ENCODE results near the gene SPOCK1.

- no peak for TF ChIP-seq GATA3 (IDR thresholded peaks at IDR 0.05; ENCODE audit: low read depth, low read length)
- TF ChIP-seq GATA2 (IDR thresholded peaks at IDR 0.05; ENCODE audit: low read depth, low read length) = no peak
Measured at GRCh38 chr5:136927571-136927970, 571.6 kb downstream of the SPOCK1 start.

Data from SH-SY5Y (cell line).